KMS-11 (cell line): Measurements from ENCODE around the gene STAT4.

ENCODE experiments used
- H2AFZ ChIP-seq: fragments of 200-600 bp; sonication (generic); 2 replicates; pipeline ENCODE4 v1.6.1; 2016; ENCODE audit warnings: antibody characterized with exemption, mixed run types, low read depth
- H3K27ac ChIP-seq: fragments of 200-600 bp; sonication (generic); 2 replicates; pipeline ENCODE4 v1.6.1; 2016; ENCODE audit warnings: mild to moderate bottlenecking, mixed run types
- H3K27me3 ChIP-seq: fragments of 200-600 bp; sonication (generic); 2 replicates; pipeline ENCODE4 v1.6.1; 2017; ENCODE audit warnings: mild to moderate bottlenecking, low read depth, mixed run types, moderate library complexity; ENCODE audit not compliant: insufficient read depth
- H3K36me3 ChIP-seq: fragments of 200-600 bp; sonication (generic); 2 replicates; pipeline ENCODE4 v1.6.1; 2017; ENCODE audit warnings: mild to moderate bottlenecking, mixed run types; ENCODE audit not compliant: insufficient read depth
- H3K4me1 ChIP-seq: fragments of 200-600 bp; sonication (generic); 2 replicates; pipeline ENCODE4 v1.6.1; 2016; ENCODE audit warnings: mild to moderate bottlenecking, low read depth, mixed run types; ENCODE audit not compliant: poor library complexity, severe bottlenecking
- H3K4me2 ChIP-seq: fragments of 200-600 bp; sonication (generic); 2 replicates; pipeline ENCODE4 v1.7.0; 2016; ENCODE audit warnings: mild to moderate bottlenecking, mixed run types
- H3K4me3 ChIP-seq: fragments of 200-600 bp; sonication (generic); IDR thresholded peaks from 2 replicates; pipeline ENCODE4 v1.6.1; 2017; ENCODE audit warnings: low read depth, low read length, mixed read lengths; ENCODE audit not compliant: insufficient read depth
- H3K79me2 ChIP-seq: fragments of 200-600 bp; sonication (generic); 2 replicates; pipeline ENCODE4 v1.6.1; 2016; ENCODE audit warnings: low read depth, mixed run types; ENCODE audit not compliant: insufficient read depth
- H3K9ac ChIP-seq: fragments of 200-600 bp; sonication (generic); 2 replicates; pipeline ENCODE4 v1.6.1; 2016; ENCODE audit warnings: mild to moderate bottlenecking, mixed run types
- H4K20me1 ChIP-seq: fragments of 200-600 bp; sonication (generic); 2 replicates; pipeline ENCODE4 v1.6.1; 2016; ENCODE audit warnings: mild to moderate bottlenecking, mixed run types; ENCODE audit not compliant: insufficient read depth
- TF ChIP-seq, protein P1 (sequence below): fragments of 200-600 bp; sonication (generic); conservative IDR thresholded peaks from 2 replicates; pipeline ENCODE4 v1.6.1; 2017; ENCODE audit warnings: low read depth, mild to moderate bottlenecking, antibody characterized with exemption, low read length, moderate library complexity, mixed read lengths

The STAT4 gene

DNA sequence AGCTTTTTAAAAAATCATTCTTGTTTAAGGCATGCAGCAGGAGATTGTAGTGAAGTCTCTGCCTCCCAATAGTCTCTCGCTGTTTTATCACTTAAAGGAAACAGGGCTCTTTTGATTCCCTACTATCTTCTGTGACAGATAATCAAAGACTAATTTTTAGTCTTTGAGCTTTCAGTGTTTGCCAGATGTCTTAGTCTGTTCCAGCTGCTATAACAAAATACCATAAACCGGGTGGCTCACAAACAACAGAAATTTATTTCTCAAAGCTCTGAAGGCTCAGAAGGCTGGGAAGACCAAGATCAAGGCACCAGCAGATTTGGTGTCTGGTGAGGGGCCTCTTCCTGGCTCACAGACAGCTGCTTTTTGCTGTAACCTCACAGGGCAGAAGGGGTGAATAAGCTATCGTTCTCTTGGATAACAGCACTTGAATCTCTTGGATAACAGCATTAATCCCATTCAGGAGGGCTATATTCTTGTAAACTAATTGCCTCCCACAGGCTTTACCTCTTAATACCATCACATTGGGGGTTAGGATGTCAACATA is 37.8 kb upstream of the STAT4 start:
- Histone ChIP-seq H2AFZ (no peak overlapping the region), H3K9ac (no peak overlapping the region), H3K27me3 (no peaks in the 10 kb centered on the region), H3K4me2 (no peak overlapping the region), H4K20me1 (no peaks in the 10 kb centered on the region), H3K4me1 (peaks cover 20% of the 10 kb centered on the region), H3K79me2 (no peaks in the 10 kb centered on the region), H3K4me3 (no peak overlapping the region), H3K36me3 (no peaks in the 10 kb centered on the region), H3K27ac (no peak overlapping the region)
- TF ChIP-seq, protein P1, sequence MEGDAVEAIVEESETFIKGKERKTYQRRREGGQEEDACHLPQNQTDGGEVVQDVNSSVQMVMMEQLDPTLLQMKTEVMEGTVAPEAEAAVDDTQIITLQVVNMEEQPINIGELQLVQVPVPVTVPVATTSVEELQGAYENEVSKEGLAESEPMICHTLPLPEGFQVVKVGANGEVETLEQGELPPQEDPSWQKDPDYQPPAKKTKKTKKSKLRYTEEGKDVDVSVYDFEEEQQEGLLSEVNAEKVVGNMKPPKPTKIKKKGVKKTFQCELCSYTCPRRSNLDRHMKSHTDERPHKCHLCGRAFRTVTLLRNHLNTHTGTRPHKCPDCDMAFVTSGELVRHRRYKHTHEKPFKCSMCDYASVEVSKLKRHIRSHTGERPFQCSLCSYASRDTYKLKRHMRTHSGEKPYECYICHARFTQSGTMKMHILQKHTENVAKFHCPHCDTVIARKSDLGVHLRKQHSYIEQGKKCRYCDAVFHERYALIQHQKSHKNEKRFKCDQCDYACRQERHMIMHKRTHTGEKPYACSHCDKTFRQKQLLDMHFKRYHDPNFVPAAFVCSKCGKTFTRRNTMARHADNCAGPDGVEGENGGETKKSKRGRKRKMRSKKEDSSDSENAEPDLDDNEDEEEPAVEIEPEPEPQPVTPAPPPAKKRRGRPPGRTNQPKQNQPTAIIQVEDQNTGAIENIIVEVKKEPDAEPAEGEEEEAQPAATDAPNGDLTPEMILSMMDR = no peak

DNA sequence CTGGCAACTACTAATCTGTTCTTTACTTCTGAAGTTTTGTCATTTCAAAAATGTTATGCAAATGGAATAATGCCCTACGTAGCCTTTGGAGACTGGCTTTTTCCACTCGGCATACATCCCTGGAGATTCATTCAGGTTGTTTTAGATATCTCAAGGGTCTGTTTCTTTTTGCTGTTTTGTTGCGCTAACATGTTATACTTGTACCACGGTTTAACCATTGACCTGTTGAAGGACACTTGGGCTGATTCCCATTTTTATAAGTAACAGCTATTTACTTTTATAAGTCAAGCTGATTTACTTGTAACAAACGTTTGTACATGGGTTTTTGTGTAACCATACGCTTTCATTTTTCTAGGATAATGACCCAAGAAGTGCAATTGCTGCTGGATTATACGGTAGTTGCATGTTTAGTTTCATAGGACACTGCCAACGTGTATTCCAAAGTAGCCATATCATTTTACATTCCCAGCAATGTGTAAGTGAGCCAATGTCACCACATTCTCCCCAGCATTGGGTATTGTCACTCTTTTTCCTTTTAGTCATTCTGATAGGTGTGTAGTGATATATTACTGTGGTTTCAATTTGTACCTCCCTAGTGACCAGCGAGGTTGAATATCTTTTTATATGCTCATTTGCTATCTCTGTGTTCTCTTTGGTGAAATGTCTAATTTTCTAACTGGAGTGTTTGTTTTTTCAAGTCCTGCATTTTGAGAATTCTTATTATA is 36.5 kb upstream of the STAT4 start:
- H3K4me2 ChIP-seq = no peak overlapping the region
- H3K36me3 ChIP-seq = no peaks in the 10 kb centered on the region
- TF ChIP-seq, protein P1 = no peak
- H3K9ac ChIP-seq = no peak overlapping the region
- no peak overlapping the region for H3K4me3 ChIP-seq
- no peaks in the 10 kb centered on the region for H4K20me1 ChIP-seq
- H2AFZ ChIP-seq = no peak overlapping the region
- no peak overlapping the region for H3K27ac ChIP-seq
- no peaks in the 10 kb centered on the region for H3K79me2 ChIP-seq
- peaks cover 6% of the 10 kb centered on the region for H3K4me1 ChIP-seq
- H3K27me3 ChIP-seq = no peaks in the 10 kb centered on the region

DNA sequence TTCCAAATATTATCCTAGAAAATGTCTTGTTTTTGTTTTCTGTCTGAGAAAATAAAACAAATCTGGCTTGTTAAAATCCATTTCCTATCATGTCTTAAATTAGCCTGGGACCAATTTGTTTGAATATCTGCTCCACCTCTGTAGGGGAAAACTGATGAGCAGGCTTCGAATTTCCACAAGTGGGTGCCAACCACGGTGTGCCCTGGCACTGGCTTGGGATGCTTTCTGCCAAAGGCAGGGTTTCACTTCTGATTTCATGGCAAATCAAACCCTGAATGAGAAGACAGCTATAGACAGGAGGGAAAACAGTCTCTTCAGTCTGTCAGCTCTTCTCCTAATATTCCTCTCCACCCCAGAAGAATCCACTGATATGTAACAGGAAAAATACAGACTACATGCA is 33.7 kb upstream of the STAT4 start:
- peaks cover 4% of the 10 kb centered on the region for H3K4me1 ChIP-seq
- TF ChIP-seq, protein P1 = no peak
- H3K27me3 ChIP-seq = no peaks in the 10 kb centered on the region
- H3K36me3 ChIP-seq = no peaks in the 10 kb centered on the region
- H3K79me2 ChIP-seq = no peaks in the 10 kb centered on the region
- H3K9ac ChIP-seq = no peak overlapping the region
- no peaks in the 10 kb centered on the region for H4K20me1 ChIP-seq
- no peak overlapping the region for H3K27ac ChIP-seq
- H2AFZ ChIP-seq = no peak overlapping the region
- no peak overlapping the region for H3K4me2 ChIP-seq
- no peak overlapping the region for H3K4me3 ChIP-seq

DNA sequence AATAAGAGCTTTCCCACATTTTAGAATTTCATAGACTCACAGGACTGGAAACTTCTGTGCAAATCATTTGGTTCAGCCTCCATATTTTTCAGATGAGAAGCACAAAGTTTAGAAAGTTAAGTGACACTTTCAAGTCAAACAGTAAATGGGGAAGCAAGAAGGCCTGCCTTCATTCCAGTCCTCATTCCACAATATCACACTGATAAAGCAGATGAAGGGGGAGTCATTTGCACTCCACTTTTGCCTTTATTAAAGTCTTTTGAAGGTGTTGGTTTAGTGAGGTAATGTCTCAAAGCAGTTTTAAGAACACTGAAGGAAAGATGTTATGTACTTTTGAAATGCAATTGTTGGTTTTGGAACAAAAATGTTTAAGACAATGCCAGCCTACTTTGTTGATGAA is 32.7 kb upstream of the STAT4 start:
- Histone ChIP-seq H3K79me2 (no peaks in the 10 kb centered on the region), H3K4me2 (no peak overlapping the region), H4K20me1 (no peaks in the 10 kb centered on the region), H3K27ac (no peak overlapping the region), H3K36me3 (no peaks in the 10 kb centered on the region), H2AFZ (no peak overlapping the region), H3K4me3 (no peak overlapping the region), H3K9ac (no peak overlapping the region), H3K4me1 (no peaks in the 10 kb centered on the region), H3K27me3 (no peaks in the 10 kb centered on the region)
- TF ChIP-seq, protein P1 = no peak
